NCI-H2196 (cell line): Measurements from ENCODE around the gene DHRS7B.

Experiments used
- DNase-seq: peaks from one replicate; lab custom pipeline; 2025; ENCODE audit not compliant: unreplicated experiment; lab: John Stamatoyannopoulos, UW

The DHRS7B gene

GRCh38 chr17:21149621-21150020, 22.9 kb downstream of the DHRS7B start:
- DNase-seq, result no peak

- DNase-seq, result no peak
Observed at GRCh38 chr17:21152731-21153130, 26.0 kb downstream of the DHRS7B start.

GRCh38 chr17:21157586-21158370, 31.0 kb downstream of the DHRS7B start:
- no peak for DNase-seq

GRCh38 chr17:21160401-21160800, 33.6 kb downstream of the DHRS7B start:
- no peak for DNase-seq

- DNase-seq, result no peak
Observed at GRCh38 chr17:21161498-21162393, 35.0 kb downstream of the DHRS7B start.

- no peak for DNase-seq
Observed at GRCh38 chr17:21162394-21162775, 35.6 kb downstream of the DHRS7B start.

- DNase-seq, result no peak
Observed at GRCh38 chr17:21163101-21163500, 36.3 kb downstream of the DHRS7B start.

GRCh38 chr17:21164216-21164615, 37.5 kb downstream of the DHRS7B start:
- DNase-seq, result no peak

GRCh38 chr17:21164620-21165019, 37.9 kb downstream of the DHRS7B start:
- no peak for DNase-seq

- DNase-seq, result no peak
Observed at GRCh38 chr17:21165922-21166594, 39.3 kb downstream of the DHRS7B start.

- DNase-seq, result no peak
Observed at GRCh38 chr17:21166595-21167210, 39.9 kb downstream of the DHRS7B start.

GRCh38 chr17:21167303-21167702, 40.5 kb downstream of the DHRS7B start:
- no peak for DNase-seq

GRCh38 chr17:21168555-21168865, 41.7 kb downstream of the DHRS7B start:
- DNase-seq, result no peak

GRCh38 chr17:21169496-21169895, 42.7 kb downstream of the DHRS7B start:
- DNase-seq, result no peak

GRCh38 chr17:21170809-21171208, 44.0 kb downstream of the DHRS7B start:
- no peak for DNase-seq

GRCh38 chr17:21171309-21171922, 44.7 kb downstream of the DHRS7B start:
- no peak for DNase-seq

GRCh38 chr17:21171970-21172510, 45.3 kb downstream of the DHRS7B start:
- no peak for DNase-seq

GRCh38 chr17:21172846-21173245, 46.1 kb downstream of the DHRS7B start:
- no peak for DNase-seq

- DNase-seq, result no peak
Observed at GRCh38 chr17:21173543-21173942, 46.8 kb downstream of the DHRS7B start.

GRCh38 chr17:21174186-21174585, 47.4 kb downstream of the DHRS7B start:
- no peak for DNase-seq

- no peak for DNase-seq
Observed at GRCh38 chr17:21174713-21175112, 47.9 kb downstream of the DHRS7B start.
